Activated CD4-positive, alpha-beta memory T cell treated with anti-CD3 and anti-CD28 coated beads, Interleukin-2, amount 10 ng/mL, durations not matched to agents 7 days and 5 days (primary cell): ENCODE data around the gene CXCL16. TPM values are rescaled to one million over a fixed set of nuclear protein-coding genes. Genes with fewer than 3 reads are reported as not detected.
"Not testable (repeated sequence)": the region's sequence is repeated elsewhere in the genome, so short reads cannot be mapped to it uniquely, and the experiment has no call there.

Source experiments
- CTCF ChIA-PET: fragments of 350-600 bp; sonication (Branson Sonifier 250); formaldehyde crosslinking; loops from one replicate; lab custom pipeline; 2021; ENCODE audit warnings: antibody characterized with exemption, inconsistent platforms; lab: Charles Lee
- POLR2A ChIA-PET: fragments of 350-600 bp; sonication (Branson Sonifier 250); formaldehyde crosslinking; loops from one replicate; lab custom pipeline; 2021; ENCODE audit warnings: antibody characterized with exemption; lab: Charles Lee
- DNase-seq: peaks from one replicate; pipeline ENCODE4 v3.0.0-alpha.2; 2020
- H3K27ac Mint-ChIP-seq: one replicate; pipeline ENCODE4 v1.8.0; 2021; ENCODE audit warnings: mild to moderate bottlenecking, mixed read lengths
- H3K27me3 Mint-ChIP-seq: one replicate; pipeline ENCODE4 v1.8.0; 2021; ENCODE audit warnings: mixed read lengths
- H3K36me3 Mint-ChIP-seq: one replicate; pipeline ENCODE4 v1.8.0; 2021; ENCODE audit warnings: low read depth, mixed read lengths
- H3K4me1 Mint-ChIP-seq: one replicate; pipeline ENCODE4 v1.8.0; 2021; ENCODE audit warnings: mixed read lengths
- H3K4me3 Mint-ChIP-seq: one replicate; pipeline ENCODE4 v1.8.0; 2021; ENCODE audit warnings: mild to moderate bottlenecking, mixed read lengths
- H3K9me3 Mint-ChIP-seq: one replicate; pipeline ENCODE4 v1.8.0; 2021; ENCODE audit warnings: mixed read lengths
- total RNA-seq, 2 experiments: library from RNA; stranded (reverse); gene quantifications; one replicate each; pipeline ENCODE4 v1.2.3, GENCODE V29; 2021

CXCL16 gene
- total RNA-seq, 2 experiments from 2014 or later = 2.2 to 2.6 TPM

DNA sequence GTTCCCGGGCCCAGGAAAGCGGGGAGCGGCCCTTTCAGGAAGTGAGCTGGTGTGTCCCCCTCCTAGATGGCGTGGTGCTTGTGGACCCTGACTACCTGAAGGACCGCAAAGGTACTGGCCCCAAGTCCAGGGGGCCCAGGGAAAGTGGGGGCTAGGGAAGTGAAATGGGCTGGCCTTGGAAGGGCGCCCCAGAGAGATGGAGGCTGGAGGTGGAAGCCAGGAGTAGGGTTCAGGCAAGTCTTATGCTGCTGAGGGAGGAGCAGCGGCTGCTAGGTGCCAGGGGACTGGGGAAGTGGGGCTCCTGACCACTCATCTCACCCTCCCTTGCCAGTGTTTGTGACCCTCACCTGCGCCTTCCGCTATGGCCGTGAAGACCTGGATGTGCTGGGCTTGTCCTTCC, 23.6 kb downstream of the CXCL16 start:
- Mint-ChIP-seq H3K9me3 (no peaks in the 10 kb centered on the region), H3K4me1 (peaks cover 76% of the 10 kb centered on the region), H3K4me3 (peak overlapping the region; percentile 83), H3K36me3 (peaks cover 79% of the 10 kb centered on the region), H3K27me3 (no peaks in the 10 kb centered on the region), H3K27ac (peak overlapping the region; percentile 86)
- ChIA-PET CTCF (interaction anchor here (1.6 to 2.9 kb wide), 2 partner anchors 16 to 74 kb away, joined by 6 to 14 read pairs; no protein-coding TSS in a partner anchor), POLR2A (interaction anchor here (1.5 to 9.8 kb wide), 5 partner anchors 12 to 230 kb away, joined by 3 to 105 read pairs (median 11); partner anchors contain the start of genes MED11, PELP1, PFN1 and PSMB6)
- DNase-seq = no peak

GRCh38 chr17:4715063-4715744, 24.5 kb downstream of the CXCL16 start:
- H3K27me3 Mint-ChIP-seq = no peaks in the 10 kb centered on the region
- H3K4me1 Mint-ChIP-seq = peaks cover 67% of the 10 kb centered on the region
- POLR2A ChIA-PET = interaction anchor here (0.7 to 9.8 kb wide), 12 partner anchors 12 to 572 kb away, joined by 3 to 105 read pairs (median 5); partner anchors contain the start of genes CYB5D2, MED11, PELP1 and PFN1
- no peaks in the 10 kb centered on the region for H3K9me3 Mint-ChIP-seq
- peak; percentile 76 for DNase-seq
- CTCF ChIA-PET = interaction anchor here (1.2 to 2.9 kb wide), 4 partner anchors 15 to 188 kb away, joined by 3 to 14 read pairs (median 5); partner anchors contain the start of gene CHRNE
- peak overlapping the region; percentile 86 for H3K27ac Mint-ChIP-seq
- H3K36me3 Mint-ChIP-seq = peaks cover 71% of the 10 kb centered on the region
- peak overlapping the region; percentile 83 for H3K4me3 Mint-ChIP-seq

GRCh38 chr17:4714340-4715062, 25.2 kb downstream of the CXCL16 start:
- Mint-ChIP-seq H3K4me3 (peak overlapping the region; percentile 83), H3K4me1 (peaks cover 69% of the 10 kb centered on the region), H3K27ac (peak overlapping the region; percentile 92), H3K36me3 (peaks cover 64% of the 10 kb centered on the region)
- ChIA-PET CTCF (interaction anchor here (1.0 to 2.9 kb wide), 5 partner anchors 16 to 189 kb away, joined by 3 to 14 read pairs (median 4); partner anchors contain the start of gene CHRNE), POLR2A (interaction anchor here (0.7 to 9.8 kb wide), 13 partner anchors 11 to 571 kb away, joined by 3 to 105 read pairs (median 4); partner anchors contain the start of genes CYB5D2, MED11, PELP1 and PFN1)
- not testable (repeated sequence) for H3K9me3 Mint-ChIP-seq, H3K27me3 Mint-ChIP-seq, DNase-seq

GRCh38 chr17:4712526-4712925, 27.2 kb downstream of the CXCL16 start:
- no peak for DNase-seq
- Mint-ChIP-seq H3K4me3 (peak overlapping the region; percentile 93), H3K27me3 (no peaks in the 10 kb centered on the region), H3K36me3 (peaks cover 46% of the 10 kb centered on the region), H3K9me3 (peaks cover 4% of the 10 kb centered on the region), H3K4me1 (peaks cover 67% of the 10 kb centered on the region), H3K27ac (peak overlapping the region; percentile 98)
- ChIA-PET POLR2A (interaction anchor here (1.3 to 9.8 kb wide), 5 partner anchors 9 to 97 kb away, joined by 5 to 105 read pairs (median 22); partner anchors contain the start of gene MED11), CTCF (interaction anchor here (1.5 to 1.9 kb wide), 2 partner anchors 19 to 78 kb away, joined by 4 to 10 read pairs; partner anchors contain the start of gene MED11)

- no peak for DNase-seq
- H3K36me3 Mint-ChIP-seq = peaks cover 41% of the 10 kb centered on the region
- ChIA-PET POLR2A (interaction anchor here (0.7 to 9.8 kb wide), 12 partner anchors 9 to 231 kb away, joined by 3 to 105 read pairs (median 7); partner anchors contain the start of genes C17orf107, CXCL16, MED11 and RNF167), CTCF (interaction anchor here (0.6 to 1.9 kb wide), 3 partner anchors 20 to 538 kb away, joined by 3 to 10 read pairs (median 4); partner anchors contain the start of gene MED11)
- H3K27ac Mint-ChIP-seq = peak overlapping the region; percentile 98
- peaks cover 64% of the 10 kb centered on the region for H3K4me1 Mint-ChIP-seq
- H3K4me3 Mint-ChIP-seq = peak overlapping the region; percentile 93
- H3K9me3 Mint-ChIP-seq = peaks cover 4% of the 10 kb centered on the region
- H3K27me3 Mint-ChIP-seq = no peaks in the 10 kb centered on the region
Measured at GRCh38 chr17:4711661-4712181, 28.0 kb downstream of the CXCL16 start.

DNA sequence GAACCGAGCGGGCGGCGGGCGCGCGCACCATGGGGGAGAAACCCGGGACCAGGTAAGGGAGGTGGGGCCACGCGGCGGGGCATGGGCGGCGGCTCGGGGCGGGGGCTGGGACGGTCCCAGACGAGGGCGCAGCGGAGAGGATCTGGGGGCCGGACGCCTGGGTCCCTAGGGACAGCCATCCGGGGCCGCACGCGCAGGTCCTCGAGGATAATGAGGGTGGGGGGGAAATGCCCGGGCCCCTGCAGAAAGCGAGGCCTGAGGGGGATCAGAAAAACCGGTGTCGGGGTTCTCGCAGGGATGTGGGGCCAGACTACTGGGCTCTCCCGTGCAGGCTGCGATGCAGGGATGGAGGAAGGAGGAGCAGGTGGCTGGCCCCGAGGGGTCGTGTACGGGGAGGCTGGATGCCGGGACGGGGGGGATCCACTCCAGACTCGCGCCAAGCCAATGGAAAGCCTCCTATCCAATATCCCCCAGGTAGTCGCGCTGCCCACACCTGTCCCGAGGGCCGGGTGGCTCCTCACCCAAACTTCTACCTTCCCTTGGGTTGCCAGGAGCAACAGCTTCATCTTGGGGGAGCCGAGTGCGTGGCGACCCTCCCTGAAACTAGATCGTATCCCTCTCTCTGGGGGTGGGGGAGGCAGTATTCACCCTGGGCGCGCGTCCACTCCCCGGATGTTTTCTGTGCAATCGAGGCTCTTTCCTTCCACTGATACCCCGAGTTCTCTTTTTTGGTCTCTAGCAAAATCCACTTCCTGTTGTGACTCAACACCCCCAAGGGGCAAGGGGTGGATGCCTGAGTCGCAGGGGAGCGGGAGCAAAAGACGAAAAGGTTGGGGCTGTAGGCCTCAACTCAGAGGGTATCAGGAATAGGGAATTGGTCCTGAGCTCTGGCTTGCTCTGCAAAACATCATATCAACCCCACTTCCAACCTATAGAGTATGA, 28.8 kb downstream of the CXCL16 start:
- Mint-ChIP-seq H3K27me3 (no peaks in the 10 kb centered on the region), H3K27ac (peak overlapping the region; percentile 98), H3K36me3 (peaks cover 43% of the 10 kb centered on the region), H3K4me3 (peak overlapping the region; percentile 93), H3K4me1 (peaks cover 66% of the 10 kb centered on the region), H3K9me3 (peaks cover 4% of the 10 kb centered on the region)
- ChIA-PET POLR2A (interaction anchor here (0.7 to 9.8 kb wide), 18 partner anchors 8 to 237 kb away, joined by 3 to 105 read pairs (median 5); partner anchors contain the start of genes C17orf107, CXCL16, MED11 and PFN1), CTCF (interaction anchor here (0.6 to 2.9 kb wide), 26 partner anchors 10 to 539 kb away, joined by 3 to 22 read pairs (median 4); partner anchors contain the start of genes C17orf107, CHRNE, GLTPD2 and MED11)
- DNase-seq = peak; percentile 70

- H3K27me3 Mint-ChIP-seq = no peaks in the 10 kb centered on the region
- CTCF ChIA-PET = interaction anchor here (0.6 to 2.9 kb wide), 23 partner anchors 9 to 230 kb away, joined by 3 to 22 read pairs (median 5); partner anchors contain the start of genes C17orf107, CHRNE, GLTPD2 and MED11
- DNase-seq = peak; percentile 99
- peaks cover 4% of the 10 kb centered on the region for H3K9me3 Mint-ChIP-seq
- H3K4me3 Mint-ChIP-seq = peak within 1 kb of the TSS; percentile 93
- H3K4me1 Mint-ChIP-seq = peaks cover 65% of the 10 kb centered on the region
- POLR2A ChIA-PET = interaction anchor here (0.7 to 9.8 kb wide), 16 partner anchors 11 to 237 kb away, joined by 3 to 105 read pairs (median 5); partner anchors contain the start of genes C17orf107, MED11, PFN1 and PLD2
- peaks cover 35% of the 10 kb centered on the region for H3K36me3 Mint-ChIP-seq
- H3K27ac Mint-ChIP-seq = peak within 1 kb of the TSS; percentile 98
Measured at GRCh38 chr17:4709794-4710692, 29.7 kb downstream of the CXCL16 start, which contains the start of gene ARRB2. TSS of gene ARRB2 (plus strand) at chr17:4710632. CDS start at chr17:4710722, 90 bp downstream.

- POLR2A ChIA-PET = interaction anchor here (0.7 to 9.8 kb wide), 7 partner anchors 12 to 546 kb away, joined by 3 to 105 read pairs (median 3); partner anchors contain the start of genes MED11, PFN1, RNF167 and SLC25A11
- peaks cover 64% of the 10 kb centered on the region for H3K4me1 Mint-ChIP-seq
- peaks cover 4% of the 10 kb centered on the region for H3K9me3 Mint-ChIP-seq
Measured at GRCh38 chr17:4708436-4708835, 31.3 kb downstream of the CXCL16 start.

DNA sequence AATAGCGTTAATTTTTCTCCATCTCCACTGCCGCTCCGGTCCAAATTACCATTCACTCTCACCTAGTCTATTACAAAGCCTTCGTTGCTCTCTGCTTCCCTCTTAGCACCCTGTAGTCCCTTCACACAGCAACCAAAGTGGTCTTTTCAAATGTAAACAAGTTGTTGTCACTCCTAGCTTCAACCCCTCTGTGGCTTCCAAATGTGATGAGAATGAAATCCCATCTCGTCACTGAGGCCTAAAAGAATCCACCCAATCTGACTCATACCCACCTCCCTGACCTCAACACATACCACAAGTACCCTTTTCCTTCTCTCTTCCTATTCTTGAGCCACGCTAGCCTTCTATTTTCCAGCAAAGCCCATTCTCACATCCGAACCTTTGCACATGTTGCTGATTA, 33.6 kb downstream of the CXCL16 start:
- CTCF ChIA-PET = no interaction called here
- H3K4me1 Mint-ChIP-seq = peaks cover 68% of the 10 kb centered on the region
- POLR2A ChIA-PET = interaction anchor here (0.7 kb wide), 1 partner anchor 241 kb away, joined by 3 read pairs; no protein-coding TSS in a partner anchor

More at GRCh38 chr17:4708436-4708835, 31.3 kb downstream of the CXCL16 start:
- Mint-ChIP-seq H3K27ac (peak overlapping the region; percentile 82), H3K27me3 (no peaks in the 10 kb centered on the region), H3K4me3 (peak overlapping the region; percentile 65), H3K36me3 (peaks cover 27% of the 10 kb centered on the region)
- CTCF ChIA-PET = interaction anchor here (1.8 to 2.9 kb wide), 3 partner anchors 82 to 201 kb away, joined by 6 to 22 read pairs (median 18); no protein-coding TSS in a partner anchor
- DNase-seq = peak; percentile 78

DNA sequence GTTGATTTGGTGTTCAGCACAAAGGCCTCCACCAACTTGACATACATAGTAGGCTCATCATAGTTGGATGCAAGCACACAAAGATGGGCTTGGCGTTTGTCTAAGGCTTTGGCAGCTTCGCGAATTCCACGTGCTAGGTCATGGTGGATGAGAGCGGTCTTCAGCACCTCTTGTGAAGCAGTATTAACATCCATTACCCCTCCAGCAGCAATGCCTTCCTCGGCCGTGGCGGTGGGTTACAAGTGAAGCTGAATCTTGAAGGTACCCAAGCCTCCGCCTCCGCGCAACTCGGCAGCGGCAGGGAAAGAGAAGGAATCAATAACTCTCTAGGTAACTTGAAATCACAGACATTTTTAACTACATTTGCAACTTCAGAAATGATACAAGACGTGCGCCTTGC, 34.7 kb downstream of the CXCL16 start:
- Mint-ChIP-seq H3K36me3 (peaks cover 14% of the 10 kb centered on the region), H3K4me1 (peaks cover 70% of the 10 kb centered on the region), H3K27me3 (no peaks in the 10 kb centered on the region), H3K27ac (peak overlapping the region; percentile 87), H3K9me3 (peaks cover 4% of the 10 kb centered on the region), H3K4me3 (peak overlapping the region; percentile 75)
- DNase-seq = no peak
- ChIA-PET CTCF (no interaction called here), POLR2A (interaction anchor here (0.6 to 4.6 kb wide), 5 partner anchors 9 to 781 kb away, joined by 3 to 21 read pairs (median 3); partner anchors contain the start of genes DERL2, MIS12, RNF167 and SLC25A11)

More for the DNA sequence above, 33.6 kb downstream of the CXCL16 start:
- H3K27me3 Mint-ChIP-seq = no peaks in the 10 kb centered on the region
- peaks cover 4% of the 10 kb centered on the region for H3K9me3 Mint-ChIP-seq
- peak overlapping the region; percentile 41 for H3K27ac Mint-ChIP-seq
- H3K36me3 Mint-ChIP-seq = peaks cover 15% of the 10 kb centered on the region
- peak overlapping the region; percentile 75 for H3K4me3 Mint-ChIP-seq
- no peak for DNase-seq
